ENCODE measurements around the gene GGA1. TPM values are rescaled to one million over a fixed set of nuclear protein-coding genes. Genes with fewer than 3 reads are reported as not detected.

GGA1 gene
- total and polyA plus RNA-seq, 2 donors from 2014 or later: 37.5 to 61.2 TPM

GRCh38 chr22:37635157-37635556, 26.5 kb downstream of the GGA1 start:
- FAIRE-seq (no peak), DNase-seq (no peak)
- intact Hi-C loops (cut with DNase I): no loop called here
- Histone ChIP-seq H3K4me3 (ENCODE audit: low read length in 3 of 3) (no peak overlapping the region), H3K9me3 (ENCODE audit: control insufficient read depth in 2 of 3, insufficient read depth in 1 of 3, low read length in 3 of 3) (no peaks in the 10 kb centered on the region), H3K27me3 (ENCODE audit: control insufficient read depth, insufficient read depth, low read length) (no peaks in the 10 kb centered on the region), H3K4me1 (ENCODE audit: control insufficient read depth in 2 of 3, insufficient read depth in 2 of 3, low read depth in 1 of 3, low read length in 3 of 3) (peaks cover 5 to 29% (median 12%) of the 10 kb centered on the region in 3 donors), H3K27ac (ENCODE audit: low read depth in 2 of 2, low read length in 2 of 2) (no peak overlapping the region), H3K9ac (ENCODE audit: low read length in 3 of 3) (no peak overlapping the region), H3K36me3 (ENCODE audit: control insufficient read depth in 2 of 3, insufficient read depth in 3 of 3, low read length in 3 of 3) (no peaks in the 10 kb centered on the region)
- TF ChIP-seq, protein P1, sequence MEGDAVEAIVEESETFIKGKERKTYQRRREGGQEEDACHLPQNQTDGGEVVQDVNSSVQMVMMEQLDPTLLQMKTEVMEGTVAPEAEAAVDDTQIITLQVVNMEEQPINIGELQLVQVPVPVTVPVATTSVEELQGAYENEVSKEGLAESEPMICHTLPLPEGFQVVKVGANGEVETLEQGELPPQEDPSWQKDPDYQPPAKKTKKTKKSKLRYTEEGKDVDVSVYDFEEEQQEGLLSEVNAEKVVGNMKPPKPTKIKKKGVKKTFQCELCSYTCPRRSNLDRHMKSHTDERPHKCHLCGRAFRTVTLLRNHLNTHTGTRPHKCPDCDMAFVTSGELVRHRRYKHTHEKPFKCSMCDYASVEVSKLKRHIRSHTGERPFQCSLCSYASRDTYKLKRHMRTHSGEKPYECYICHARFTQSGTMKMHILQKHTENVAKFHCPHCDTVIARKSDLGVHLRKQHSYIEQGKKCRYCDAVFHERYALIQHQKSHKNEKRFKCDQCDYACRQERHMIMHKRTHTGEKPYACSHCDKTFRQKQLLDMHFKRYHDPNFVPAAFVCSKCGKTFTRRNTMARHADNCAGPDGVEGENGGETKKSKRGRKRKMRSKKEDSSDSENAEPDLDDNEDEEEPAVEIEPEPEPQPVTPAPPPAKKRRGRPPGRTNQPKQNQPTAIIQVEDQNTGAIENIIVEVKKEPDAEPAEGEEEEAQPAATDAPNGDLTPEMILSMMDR (IDR thresholded peaks at IDR 0.05; ENCODE audit: borderline replicate concordance, extremely low read depth, insufficient read depth): no peak

GRCh38 chr22:37636186-37636948, 27.7 kb downstream of the GGA1 start:
- H3K9me3 ChIP-seq (ENCODE audit: control insufficient read depth in 2 of 3, insufficient read depth in 1 of 3, low read length in 3 of 3): no peaks in the 10 kb centered on the region
- peaks cover 5 to 30% (median 10%) of the 10 kb centered on the region in 3 donors for H3K4me1 ChIP-seq (ENCODE audit: control insufficient read depth in 2 of 3, insufficient read depth in 2 of 3, low read depth in 1 of 3, low read length in 3 of 3)
- H3K4me3 ChIP-seq (ENCODE audit: low read length in 3 of 3): no peak overlapping the region
- H3K27me3 ChIP-seq (ENCODE audit: control insufficient read depth, insufficient read depth, low read length): no peaks in the 10 kb centered on the region
- no peaks in the 10 kb centered on the region for H3K36me3 ChIP-seq (ENCODE audit: control insufficient read depth in 2 of 3, insufficient read depth in 3 of 3, low read length in 3 of 3)
- intact Hi-C loops (cut with DNase I): no loop called here
- TF ChIP-seq, protein P1 (IDR thresholded peaks at IDR 0.05; ENCODE audit: borderline replicate concordance, extremely low read depth, insufficient read depth): no peak
- FAIRE-seq: no peak
- H3K9ac ChIP-seq (ENCODE audit: low read length in 3 of 3): no peak overlapping the region
- DNase-seq: no peak
- no peak overlapping the region for H3K27ac ChIP-seq (ENCODE audit: low read depth in 2 of 2, low read length in 2 of 2)

- DNase-seq (no peak), FAIRE-seq (no peak)
- no peaks in the 10 kb centered on the region for H3K27me3 ChIP-seq (ENCODE audit: control insufficient read depth, insufficient read depth, low read length)
- peaks cover 5 to 27% (median 10%) of the 10 kb centered on the region in 3 donors for H3K4me1 ChIP-seq (ENCODE audit: control insufficient read depth in 2 of 3, insufficient read depth in 2 of 3, low read depth in 1 of 3, low read length in 3 of 3)
- H3K27ac ChIP-seq (ENCODE audit: low read depth in 2 of 2, low read length in 2 of 2): no peak overlapping the region
- intact Hi-C loops (cut with DNase I): no loop called here
- H3K9me3 ChIP-seq (ENCODE audit: control insufficient read depth in 2 of 3, insufficient read depth in 1 of 3, low read length in 3 of 3): no peaks in the 10 kb centered on the region
- TF ChIP-seq, protein P1 (IDR thresholded peaks at IDR 0.05; ENCODE audit: borderline replicate concordance, extremely low read depth, insufficient read depth): no peak
- no peaks in the 10 kb centered on the region for H3K36me3 ChIP-seq (ENCODE audit: control insufficient read depth in 2 of 3, insufficient read depth in 3 of 3, low read length in 3 of 3)
- H3K4me3 ChIP-seq (ENCODE audit: low read length in 3 of 3): no peak overlapping the region
- no peak overlapping the region for H3K9ac ChIP-seq (ENCODE audit: low read length in 3 of 3)
Measured at GRCh38 chr22:37636949-37637273, 28.3 kb downstream of the GGA1 start.

Measured in kidney (tissue), 14 donors.